Measurements from ENCODE around the gene LYL1.

LYL1 gene

GRCh38 chr19:13094771-13095392 lies 7.8 kb downstream of the LYL1 start:
- no peak for DNase-seq (ENCODE audit: low read depth in 3 of 3, low spot score in 1 of 3)

DNA sequence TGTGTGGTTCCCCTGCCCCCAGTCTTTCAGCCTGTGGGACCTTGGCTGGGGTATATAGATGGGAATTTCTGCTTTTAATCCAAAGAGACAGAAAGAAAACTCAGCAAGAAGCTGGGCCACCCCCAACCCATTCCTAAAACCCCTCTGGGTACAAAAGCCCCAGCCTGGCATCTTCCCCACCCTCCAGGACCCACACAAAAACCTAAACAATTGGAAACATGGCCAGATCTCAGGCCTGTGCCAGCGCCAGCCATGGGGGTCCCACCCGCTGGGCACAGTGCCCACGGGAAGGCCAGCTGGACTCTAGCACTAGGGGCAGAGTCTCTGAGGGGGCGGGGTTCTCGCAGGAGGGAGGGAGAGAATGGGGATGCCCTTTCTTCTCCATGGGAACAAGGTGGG lies 8.6 kb downstream of the LYL1 start:
- DNase-seq (ENCODE audit: low read depth in 3 of 3, low spot score in 1 of 3): no peak

DNA sequence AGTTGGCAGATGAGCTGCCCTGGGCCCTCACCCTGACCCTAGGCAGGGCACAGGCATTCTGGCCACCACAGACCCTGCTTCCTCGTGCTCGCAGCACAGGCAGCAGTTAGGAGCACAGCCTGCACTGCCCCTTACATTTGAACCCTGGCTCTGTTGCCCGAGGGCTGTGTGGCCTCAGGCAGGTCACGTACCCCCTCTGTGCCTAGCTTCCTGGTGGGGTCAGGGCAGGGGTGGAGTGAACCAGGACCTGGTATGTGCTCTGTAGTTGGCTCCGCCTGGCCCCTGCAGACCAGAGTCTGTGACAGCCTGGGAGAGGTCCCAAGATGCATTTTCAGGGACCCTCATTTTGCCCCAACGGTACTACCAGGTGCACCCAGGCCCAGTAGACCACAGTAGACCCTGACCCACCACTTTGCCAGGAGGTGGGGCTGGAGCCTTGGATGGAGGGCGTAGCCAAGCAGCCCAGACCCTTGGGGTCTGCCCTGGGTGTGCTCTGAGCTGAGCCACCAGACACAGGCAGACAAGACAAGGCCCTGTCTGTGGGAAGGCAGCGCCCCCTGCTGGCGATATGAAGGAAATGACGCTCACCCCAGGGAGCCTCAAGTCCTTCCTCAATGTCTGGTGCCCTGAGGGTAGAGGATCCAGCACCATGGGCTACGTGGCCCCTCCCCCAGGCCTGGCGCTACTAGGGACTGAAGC lies 9.1 kb downstream of the LYL1 start:
- peak; percentile 50 to 65 (median 64) for DNase-seq (ENCODE audit: low read depth in 3 of 3, low spot score in 1 of 3)

GRCh38 chr19:13092606-13093235 lies 9.9 kb downstream of the LYL1 start:
- DNase-seq (ENCODE audit: low read depth in 3 of 3, low spot score in 1 of 3): no peak

DNA sequence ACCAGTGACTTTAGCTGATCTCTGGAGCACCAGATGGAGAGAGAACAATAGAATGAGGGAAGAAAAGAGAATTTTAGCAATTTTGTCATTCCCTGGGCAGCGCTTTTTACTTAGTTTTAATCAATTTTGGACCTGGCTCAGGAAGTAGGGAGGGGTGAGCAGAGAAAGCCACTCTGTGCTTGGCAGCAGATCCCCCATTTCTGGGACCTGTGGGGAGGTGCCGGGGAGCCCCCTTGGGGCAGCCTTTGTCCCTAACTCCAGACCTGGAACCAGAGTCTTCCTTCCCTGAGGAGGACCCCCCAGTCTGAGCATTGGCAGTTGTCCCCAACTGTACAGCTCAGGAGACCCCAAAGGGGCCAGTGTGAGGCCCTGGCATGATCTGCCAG lies 10.5 kb downstream of the LYL1 start:
- no peak for DNase-seq (ENCODE audit: low read depth in 3 of 3, low spot score in 1 of 3)

- DNase-seq (ENCODE audit: low read depth in 3 of 3, low spot score in 1 of 3): no peak
These were observed 11.1 kb downstream of the LYL1 start for GRCh38 chr19:13091400-13092157.

GRCh38 chr19:13090511-13091231 lies 12.0 kb downstream of the LYL1 start:
- DNase-seq (ENCODE audit: low read depth in 3 of 3, low spot score in 1 of 3): no peak

DNA sequence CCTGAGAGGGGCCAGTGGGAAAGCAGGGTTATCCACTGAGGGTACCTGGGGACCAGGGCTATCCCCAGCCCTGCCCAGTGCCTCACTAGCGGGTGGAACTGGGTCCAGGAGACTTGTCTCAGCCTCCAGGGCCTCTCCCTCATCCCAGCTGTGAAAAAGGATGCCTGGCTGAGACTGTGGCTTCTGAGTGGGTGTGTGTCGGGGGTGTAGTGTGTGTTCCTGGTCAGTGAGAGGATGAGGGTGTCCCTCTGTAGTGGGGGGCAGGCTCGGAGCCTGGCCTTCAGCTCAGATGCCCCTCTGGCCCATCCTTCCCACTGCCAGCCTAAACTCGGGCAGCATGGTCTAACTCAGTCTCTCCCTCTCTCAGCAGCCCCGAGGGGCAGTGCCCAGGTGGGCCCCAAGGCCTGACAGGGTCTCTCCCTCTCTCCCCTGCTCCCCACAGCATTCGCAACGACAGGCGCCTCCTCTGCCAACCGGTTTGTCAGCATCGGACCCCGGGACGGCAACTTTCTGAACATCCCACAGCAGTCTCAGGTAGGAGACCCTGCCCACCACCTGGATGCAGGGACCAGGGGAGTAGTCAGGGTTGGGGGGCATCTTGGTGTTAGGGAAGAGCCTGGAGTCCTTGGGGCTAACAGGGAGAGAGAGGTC lies 12.7 kb downstream of the LYL1 start:
- no peak for DNase-seq (ENCODE audit: low read depth in 3 of 3, low spot score in 1 of 3)

- DNase-seq (ENCODE audit: low read depth in 3 of 3, low spot score in 1 of 3): no peak
These were observed 13.4 kb downstream of the LYL1 start for GRCh38 chr19:13089139-13089856.

GRCh38 chr19:13087795-13088537 lies 14.7 kb downstream of the LYL1 start:
- no peak for DNase-seq (ENCODE audit: low read depth in 3 of 3, low spot score in 1 of 3)

DNA sequence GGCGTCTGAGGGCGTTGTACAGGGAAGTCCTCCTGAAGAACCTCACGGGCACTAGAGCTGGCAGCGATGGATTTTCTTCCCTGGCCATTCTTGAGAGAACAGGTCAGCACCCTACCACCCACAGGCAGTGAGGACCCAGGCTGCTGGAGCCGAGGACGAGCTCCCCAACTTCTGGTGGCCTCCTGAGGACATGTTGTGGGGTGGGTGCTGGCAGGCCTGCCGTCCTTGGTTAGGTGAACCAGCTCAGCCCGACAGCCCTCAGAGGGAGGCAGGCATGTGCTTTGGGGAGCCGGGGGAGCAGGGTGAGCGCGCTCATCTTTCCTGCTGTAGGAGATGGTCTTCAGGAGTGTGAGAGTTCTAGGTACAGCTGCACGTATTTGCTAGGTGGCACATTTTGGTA lies 15.4 kb downstream of the LYL1 start:
- DNase-seq (ENCODE audit: low read depth in 3 of 3, low spot score in 1 of 3): no peak

DNA sequence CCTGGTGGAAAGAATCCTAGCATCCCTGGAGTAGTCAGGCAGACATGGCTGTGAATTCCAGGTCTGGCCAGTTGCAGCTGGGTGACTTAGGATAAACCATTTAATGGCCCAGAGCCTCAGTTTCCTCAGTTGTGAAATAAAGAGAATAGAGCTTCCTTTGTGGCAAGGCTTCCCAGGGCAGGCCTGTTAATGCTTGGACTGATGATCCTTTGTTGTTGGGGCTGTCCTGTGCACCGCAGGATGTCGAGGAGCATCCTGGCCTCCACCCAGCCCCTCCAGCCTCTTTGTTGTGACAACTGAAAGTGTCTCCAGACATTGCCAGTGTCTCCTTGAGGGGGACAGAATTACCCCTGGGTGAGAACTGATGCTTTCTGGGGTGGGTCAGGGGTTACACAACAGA lies 16.3 kb downstream of the LYL1 start:
- no peak for DNase-seq (ENCODE audit: low read depth in 3 of 3, low spot score in 1 of 3)

DNA sequence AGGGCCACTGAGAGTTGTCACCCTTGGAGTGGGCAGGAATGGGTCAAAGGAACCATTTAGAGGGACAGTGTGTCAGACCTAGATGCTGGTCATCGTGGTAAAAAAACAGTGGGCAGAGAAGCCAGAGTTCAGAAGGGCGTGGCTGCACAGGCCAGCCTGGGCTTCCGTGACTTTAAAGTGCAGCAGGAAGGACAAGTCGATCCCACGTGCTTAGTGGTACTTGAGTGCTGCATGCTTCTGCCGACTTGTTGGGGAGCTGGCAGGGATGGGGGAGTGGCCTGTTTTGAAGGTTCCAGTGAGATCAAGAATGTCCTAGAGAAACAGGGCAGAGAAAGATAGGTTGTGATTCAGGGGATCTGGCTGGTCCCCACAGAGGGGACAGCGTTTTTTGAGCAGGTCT lies 17.0 kb downstream of the LYL1 start:
- no peak for DNase-seq (ENCODE audit: low read depth in 3 of 3, low spot score in 1 of 3)

DNA sequence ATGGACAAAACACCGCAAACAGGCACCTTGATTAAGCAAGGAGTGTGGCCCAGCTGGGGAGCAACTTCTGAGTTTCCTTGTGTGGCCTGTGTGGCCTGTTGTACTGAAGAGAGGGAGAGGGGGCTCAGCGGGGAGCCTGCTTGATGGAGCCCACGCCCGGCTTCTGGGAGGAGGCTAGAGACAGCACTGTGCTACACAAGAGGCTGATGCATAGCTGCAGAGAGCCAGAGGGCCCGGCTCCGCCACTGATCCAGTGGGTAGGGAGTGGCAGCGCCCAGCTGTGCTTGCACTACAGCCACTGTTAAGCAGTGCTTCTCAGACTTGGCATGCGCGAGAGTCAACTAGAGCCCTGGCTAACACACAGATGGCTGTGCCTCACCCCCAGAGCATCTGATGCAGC lies 19.0 kb downstream of the LYL1 start:
- DNase-seq (ENCODE audit: low read depth in 3 of 3, low spot score in 1 of 3): no peak

GRCh38 chr19:13083008-13083404 lies 19.7 kb downstream of the LYL1 start:
- DNase-seq (ENCODE audit: low read depth in 3 of 3, low spot score in 1 of 3): no peak

GRCh38 chr19:13082192-13083007 lies 20.3 kb downstream of the LYL1 start:
- no peak for DNase-seq (ENCODE audit: low read depth in 3 of 3, low spot score in 1 of 3)

- no peak for DNase-seq (ENCODE audit: low read depth in 3 of 3, low spot score in 1 of 3)
These were observed 23.1 kb downstream of the LYL1 start for GRCh38 chr19:13079542-13079986.

DNA sequence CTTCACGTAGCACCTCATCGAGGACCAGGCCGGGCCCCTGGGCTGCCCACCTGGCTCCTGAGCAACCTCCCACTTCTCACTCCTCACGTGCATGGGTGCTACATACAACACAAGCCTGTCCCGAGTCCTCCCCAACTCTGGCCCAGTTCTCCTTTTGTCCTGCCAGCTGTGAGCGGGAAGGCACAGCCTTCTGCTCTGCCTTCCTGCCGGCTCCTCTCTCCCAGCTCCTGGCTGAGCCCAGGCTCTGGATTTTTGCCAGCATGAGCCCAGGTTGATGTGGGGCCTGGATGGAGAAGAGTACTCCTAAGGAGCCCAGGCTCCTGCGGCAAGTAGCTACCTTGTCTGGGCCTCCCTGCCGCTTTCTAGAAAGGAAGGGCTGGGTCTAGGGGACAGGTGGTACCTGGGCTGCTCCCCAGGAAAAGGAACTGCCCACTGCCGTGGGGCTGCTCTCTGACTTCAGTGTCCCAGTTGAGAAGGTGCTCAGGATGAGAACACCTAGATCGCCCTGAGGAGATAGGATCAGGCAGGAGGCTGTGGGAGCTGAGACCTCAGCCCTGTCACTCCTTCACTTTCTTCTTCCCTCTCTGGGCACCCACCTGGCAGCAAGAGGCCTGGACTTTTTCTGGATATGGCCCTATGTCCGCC lies 23.6 kb downstream of the LYL1 start:
- no peak for DNase-seq (ENCODE audit: low read depth in 3 of 3, low spot score in 1 of 3)
